B cell (primary cell): Measurements from ENCODE around the gene PGAM5. TPM values are rescaled to one million over a fixed set of nuclear protein-coding genes. Genes with fewer than 3 reads are reported as not detected.

Experiments used
- ATAC-seq: fragments of 200-7000 bp; cut with Tn5 transposase; one replicate; pipeline ENCODE4 v1.10.0; 2021; ENCODE audit warnings: low read depth, mild to moderate bottlenecking, moderate number of reproducible peaks, moderate library complexity
- CTCF ChIA-PET: fragments of 350-600 bp; sonication (Branson Sonifier 250); formaldehyde crosslinking; loops from one replicate; lab custom pipeline; 2021; ENCODE audit warnings: antibody characterized with exemption, inconsistent platforms; lab: Charles Lee
- POLR2A ChIA-PET: fragments of 350-600 bp; sonication (Branson Sonifier 250); formaldehyde crosslinking; loops from one replicate; lab custom pipeline; 2021; ENCODE audit warnings: antibody characterized with exemption; lab: Charles Lee
- DNase-seq: peaks from one replicate; pipeline ENCODE4 v3.0.0; 2013
- H2AFZ ChIP-seq: 2 replicates; pipeline ENCODE4 v1.6.1; 2012; ENCODE audit warnings: mild to moderate bottlenecking, low read depth, low read length; ENCODE audit not compliant: insufficient read depth, poor library complexity, severe bottlenecking
- H3K27ac ChIP-seq, 2 donors: 1 replicate in 1 of 2; 2 replicates in 1 of 2; pipeline ENCODE4 v1.5.1; 2012 to 2013; ENCODE audit warnings: low read length in 2 of 2, mild to moderate bottlenecking in 2 of 2, moderate library complexity in 1 of 2
- H3K27me3 ChIP-seq, 4 experiments: fragments of 200-600 bp in 1 of 4; sonication (generic) in 1 of 4; replicated peaks in 1 of 4; 1 replicate in 2 of 4; 2 replicates in 2 of 4; pipeline versions ENCODE4 v1.6.1 to v1.7.0; 2013 to 2016; ENCODE audit warnings: low read length in 3 of 4, mild to moderate bottlenecking in 2 of 4, mixed read lengths in 1 of 4, moderate library complexity in 1 of 4; ENCODE audit not compliant: insufficient read depth in 4 of 4, control insufficient read depth in 3 of 4; ENCODE audit errors: control extremely low read depth in 1 of 4
- H3K36me3 ChIP-seq, 2 experiments: replicated peaks in 1 of 2; 1 replicate in 1 of 2; 2 replicates in 1 of 2; pipeline versions ENCODE4 v1.6.1 to v1.7.1; 2013; ENCODE audit warnings: low read length in 1 of 2; ENCODE audit not compliant: insufficient read depth in 2 of 2, control insufficient read depth in 1 of 2; ENCODE audit errors: control extremely low read depth in 1 of 2, extremely low read depth in 1 of 2
- H3K4me1 ChIP-seq, 2 donors: fragments of 200-600 bp in 1 of 2; sonication (generic) in 1 of 2; 1 replicate in 1 of 2; 2 replicates in 1 of 2; pipeline versions ENCODE4 v1.5.1 to v1.6.1; 2013 to 2017; ENCODE audit warnings: low read length in 2 of 2; ENCODE audit not compliant: control insufficient read depth in 2 of 2, insufficient read depth in 2 of 2
- H3K4me2 ChIP-seq: replicated peaks from 2 replicates; pipeline ENCODE3; 2012; ENCODE audit warnings: mild to moderate bottlenecking, low read depth, low read length; ENCODE audit not compliant: poor library complexity, severe bottlenecking
- H3K4me3 ChIP-seq, 5 experiments: fragments of 200-600 bp in 1 of 5; sonication (generic) in 1 of 5; 1 replicate in 3 of 5; 2 replicates in 2 of 5; pipeline versions ENCODE4 v1.5.1 to v1.7.0; 2011 to 2016; ENCODE audit warnings: low read length in 4 of 5, mild to moderate bottlenecking in 4 of 5, low read depth in 2 of 5, control low read depth in 1 of 5, moderate library complexity in 1 of 5; ENCODE audit not compliant: insufficient read depth in 1 of 5; ENCODE audit errors: control extremely low read depth in 1 of 5, extremely low read depth in 1 of 5
- H3K79me2 ChIP-seq: fragments of 200-600 bp; sonication (generic); one replicate; pipeline ENCODE4 v1.6.0; 2016; ENCODE audit warnings: low read length; ENCODE audit not compliant: control insufficient read depth, insufficient read depth
- H3K9ac ChIP-seq: fragments of 200-600 bp; sonication (generic); 2 replicates; pipeline ENCODE4 v1.6.1; 2017; ENCODE audit warnings: mild to moderate bottlenecking, low read length, moderate library complexity
- H3K9me3 ChIP-seq, 3 donors: one replicate each; pipeline versions ENCODE4 v1.6.1 to v1.7.1; 2013; ENCODE audit warnings: low read length in 2 of 3; ENCODE audit not compliant: control insufficient read depth in 2 of 3, insufficient read depth in 1 of 3; ENCODE audit errors: control extremely low read depth in 1 of 3
- H4K20me1 ChIP-seq: 2 replicates; pipeline ENCODE4 v1.6.0; 2012; ENCODE audit warnings: mild to moderate bottlenecking, low read length; ENCODE audit not compliant: insufficient read depth, control insufficient read depth, poor library complexity, severe bottlenecking
- H3K27ac Mint-ChIP-seq: one replicate; pipeline ENCODE4 v1.8.0; 2021; ENCODE audit warnings: mixed read lengths
- H3K27me3 Mint-ChIP-seq: one replicate; pipeline ENCODE4 v1.8.0; 2021; ENCODE audit warnings: mixed read lengths
- H3K4me1 Mint-ChIP-seq: one replicate; pipeline ENCODE4 v1.8.0; 2021; ENCODE audit warnings: mixed read lengths
- H3K4me3 Mint-ChIP-seq: one replicate; pipeline ENCODE4 v1.8.0; 2021; ENCODE audit warnings: mixed read lengths
- H3K9me3 Mint-ChIP-seq: one replicate; pipeline ENCODE4 v1.8.0; 2022; ENCODE audit warnings: mixed read lengths; ENCODE audit not compliant: insufficient read depth
- CTCF ChIP-seq: fragments of 200-600 bp; IDR thresholded peaks from one replicate; pipeline ENCODE4 v1.8.0; 2022; ENCODE audit warnings: antibody characterized with exemption, mild to moderate bottlenecking
- EZH2 ChIP-seq: IDR thresholded peaks from 2 replicates; pipeline ENCODE4 v1.6.1; 2012; ENCODE audit warnings: borderline replicate concordance, low read depth, mild to moderate bottlenecking, moderate library complexity, low read length; ENCODE audit not compliant: insufficient read depth, poor library complexity, severe bottlenecking
- WGBS: methylation state at CpG from one replicate; pipeline ENCODE4 v1.1.5; 2013; ENCODE audit warnings: missing lambda C conversion rate; ENCODE audit not compliant: insufficient coverage; 5-methylcytosine and 5-hydroxymethylcytosine counted together
- intact Hi-C: fragments of 100-400 bp; cut with micrococcal nuclease; formaldehyde crosslinking; loops from one replicate; pipeline ENCODE4 v1.10.0; 2022
- polyA plus RNA-seq: library from polyadenylated mRNA; depleted of rRNA; stranded (reverse); fragments of >200 nt; gene quantifications from 2 replicates; pipeline ENCODE4 v1.2.3, GENCODE V29; 2012
- total RNA-seq, 2 donors: library from RNA; stranded (reverse); fragments of 120-200 nt in 1 of 2; gene quantifications; 1 replicate in 1 of 2; 2 replicates in 1 of 2; pipeline versions ENCODE4 v1.2.3 to v1.2.4, GENCODE V29; 2013 to 2022

PGAM5 gene
- total and polyA plus RNA-seq, 2 donors (not counting 1 experiment from before 2014, with no cell fraction given): 14.6 to 29.9 TPM

GRCh38 chr12:132765361-132765760 lies 54.7 kb downstream of the PGAM5 start:
- Histone ChIP-seq H3K4me3 (no peak overlapping the region), H3K79me2 (peaks cover 31% of the 10 kb centered on the region), H3K4me1 (peaks cover 48 to 66% of the 10 kb centered on the region in 2 donors), H4K20me1 (peaks cover 9% of the 10 kb centered on the region), H3K9me3 (peaks cover 0 to 8% (median 0%) of the 10 kb centered on the region in 3 donors), H3K4me2 (peak overlapping the region; percentile 29), H3K9ac (no peak overlapping the region), H3K27ac (no peak overlapping the region), H3K36me3 (no peaks in the 10 kb centered on the region), H3K27me3 (no peaks in the 10 kb centered on the region), H2AFZ (no peak overlapping the region)
- ATAC-seq: no peak
- Mint-ChIP-seq H3K27me3 (no peaks in the 10 kb centered on the region), H3K9me3 (no peaks in the 10 kb centered on the region), H3K4me1 (peaks cover 66% of the 10 kb centered on the region), H3K4me3 (peak overlapping the region; percentile 23), H3K27ac (peak overlapping the region; percentile 75)
- CTCF ChIA-PET: no interaction called here
- TF ChIP-seq CTCF (no peak), EZH2 (no peak)
- intact Hi-C loops: no loop called here
- POLR2A ChIA-PET: interaction anchor here (0.9 kb wide), 1 partner anchor 54 kb away, joined by 3 read pairs; no protein-coding TSS in a partner anchor
- no peak for DNase-seq
- WGBS: 10% methylated on average over 10 of the region's 11 CpGs

GRCh38 chr12:132766380-132767085 lies 55.9 kb downstream of the PGAM5 start:
- DNase-seq: no peak
- Histone ChIP-seq H2AFZ (no peak overlapping the region), H3K36me3 (no peaks in the 10 kb centered on the region), H3K27ac (no peak overlapping the region), H4K20me1 (no peaks in the 10 kb centered on the region), H3K4me3 (no peak overlapping the region), H3K9me3 (peaks cover 0 to 8% (median 0%) of the 10 kb centered on the region in 3 donors), H3K4me2 (peak overlapping the region; percentile 11), H3K9ac (no peak overlapping the region), H3K79me2 (peaks cover 20% of the 10 kb centered on the region), H3K4me1 (peaks cover 53 to 69% of the 10 kb centered on the region in 2 donors), H3K27me3 (no peaks in the 10 kb centered on the region)
- ChIA-PET CTCF (interaction anchor here (1.2 kb wide), 1 partner anchor 138 kb away, joined by 3 read pairs; no protein-coding TSS in a partner anchor), POLR2A (interaction anchor here (0.9 kb wide), 2 partner anchors 17 to 53 kb away, joined by 3 read pairs; no protein-coding TSS in a partner anchor)
- no peaks in the 10 kb centered on the region for H3K27me3 Mint-ChIP-seq
- H3K27ac Mint-ChIP-seq: peak overlapping the region; percentile 65
- no peak for ATAC-seq
- H3K9me3 Mint-ChIP-seq: no peaks in the 10 kb centered on the region
- peak overlapping the region; percentile 23 for H3K4me3 Mint-ChIP-seq
- 60% methylated on average over 20 of the region's 27 CpGs for WGBS
- intact Hi-C loops: no loop called here
- H3K4me1 Mint-ChIP-seq: peaks cover 65% of the 10 kb centered on the region
- TF ChIP-seq CTCF: no peak
